Adrenal gland (tissue), 12 donors: ENCODE measurements around the gene STK38. TPM values are rescaled to one million over a fixed set of nuclear protein-coding genes. Genes with fewer than 3 reads are reported as not detected.

Experiments
- DNase-seq, 7 donors: peaks; one replicate each; pipeline ENCODE4 v3.0.0-alpha.2; 2019 to 2020
- H3K27ac ChIP-seq, 5 donors: fragments of 200-600 bp; sonication (generic) in 4 of 5; 1 replicate in 3 of 5; 2 replicates in 2 of 5; pipeline versions ENCODE4 v1.5.1 to v1.8.0; 2016 to 2020; ENCODE audit warnings: mild to moderate bottlenecking in 1 of 5
- H3K27me3 ChIP-seq: fragments of 200-600 bp; 2 replicates; pipeline ENCODE4 v1.8.0; 2021
- H3K36me3 ChIP-seq, 2 donors: fragments of 200-600 bp; replicated peaks in 1 of 2; 1 replicate in 1 of 2; 2 replicates in 1 of 2; pipeline versions ENCODE4 v1.5.1 to v1.8.0; 2018 to 2022
- H3K4me1 ChIP-seq, 2 donors: fragments of 200-600 bp; replicated peaks in 1 of 2; 1 replicate in 1 of 2; 2 replicates in 1 of 2; pipeline versions ENCODE4 v1.5.1 to v1.8.0; 2018 to 2021
- H3K4me3 ChIP-seq, 4 donors: fragments of 200-600 bp; sonication (generic) in 3 of 4; one replicate each; pipeline ENCODE4 v1.5.1; 2016 to 2018
- H3K9me3 ChIP-seq, 3 donors: fragments of 200-600 bp; sonication (generic) in 1 of 3; replicated peaks in 1 of 3; 1 replicate in 2 of 3; 2 replicates in 1 of 3; pipeline versions ENCODE4 v1.5.1 to v1.8.0; 2016 to 2021
- CTCF ChIP-seq, 6 experiments: fragments of 450-650 bp in 4 of 6; fragments of 200-600 bp in 2 of 6; sonication (generic) in 1 of 6; IDR thresholded peaks; 1 replicate in 5 of 6; 2 replicates in 1 of 6; pipeline versions ENCODE4 v1.5.1 to v1.8.0; 2016 to 2021; ENCODE audit warnings: antibody characterized with exemption in 6 of 6, mild to moderate bottlenecking in 2 of 6, moderate library complexity in 1 of 6
- POLR2A ChIP-seq, 2 donors: fragments of 450-650 bp; IDR thresholded peaks; one replicate each; pipeline ENCODE4 v1.6.1; 2017; ENCODE audit warnings: antibody characterized with exemption in 2 of 2, mild to moderate bottlenecking in 2 of 2, moderate library complexity in 1 of 2
- WGBS, 4 donors: extraction: QIAGEN DNeasy Blood & Tissue Kit in 2 of 4; methylation state at CpG; one replicate each; pipeline versions ENCODE4 v1.1.5 to v1.1.7; 2013 to 2017; 5-methylcytosine and 5-hydroxymethylcytosine counted together
- intact Hi-C, 2 donors: fragments of 100-400 bp; cut with DNase I; formaldehyde crosslinking; loops; one replicate each; pipeline versions ENCODE4 v1.14.1 to v1.15.0; 2022 to 2023
- polyA plus RNA-seq, 3 donors: library from polyadenylated mRNA; stranded (reverse); fragments of 200-250 nt in 2 of 3; fragments of 350-450 nt in 1 of 3; fragmentation: Illumina TruSeq in 1 of 3; extraction: RNeasy Lipid Tissue Mini Kit (QIAGEN cat#74804) in 1 of 3; gene quantifications; one replicate each; pipeline ENCODE4 v1.2.3, GENCODE V29; 2013 to 2014
- total RNA-seq, 9 donors: library from RNA; depleted of rRNA in 4 of 9; stranded (reverse); fragments of >200 nt in 4 of 9; fragments of 120-200 nt in 1 of 9; fragmentation: NEBNext Ultra II Directional in 1 of 9; extraction: Animal tissue kit (Norgen Biotek cat#: 25700) in 1 of 9; gene quantifications; one replicate each; pipeline versions ENCODE4 v1.1.0 to v1.2.4, GENCODE V29; 2013 to 2023
- donor health status: healthy with polysubstance abuse.
- donor health status: Bipolar disorder and iron deficiency.
- donor health status: DM: yes; HTN: yes; CAD: no.
- donor health status: DM: no; HTN: no; CAD: no.
- donor health status: DM: no; HTN: no; CAD: no.
- donor health status: DM: yes; HTN: yes; CAD: no.

STK38 gene
- total and polyA plus RNA-seq, 12 donors = 7.4 to 21.3 (median 13.2) TPM

- peaks cover 0 to 4% of the 10 kb centered on the region in 2 donors for H3K4me1 ChIP-seq
- no peaks in the 10 kb centered on the region for H3K27me3 ChIP-seq
- no peak for TF ChIP-seq POLR2A (IDR thresholded peaks at IDR 0.05)
- no peak for TF ChIP-seq CTCF (IDR thresholded peaks at IDR 0.05)
- intact Hi-C loops = no loop called here
- no peak overlapping the region for H3K4me3 ChIP-seq
- DNase-seq = no peak
- H3K36me3 ChIP-seq = peaks cover 0 to 21% of the 10 kb centered on the region in 2 donors
- H3K9me3 ChIP-seq = no peaks in the 10 kb centered on the region
- WGBS, 4 donors = 81 to 90% (median 88%) methylated on average over 2 of the region's 2 CpGs
- H3K27ac ChIP-seq = no peak overlapping the region
Measured at GRCh38 chr6:36506611-36507010, 40.7 kb downstream of the STK38 start.

GRCh38 chr6:36505744-36506534 lies 41.3 kb downstream of the STK38 start:
- no peak for DNase-seq
- Histone ChIP-seq H3K9me3 (no peaks in the 10 kb centered on the region), H3K27me3 (no peaks in the 10 kb centered on the region), H3K4me3 (no peak overlapping the region), H3K36me3 (peaks cover 0 to 14% of the 10 kb centered on the region in 2 donors), H3K27ac (no peak overlapping the region), H3K4me1 (peaks cover 0 to 4% of the 10 kb centered on the region in 2 donors)
- intact Hi-C loops = no loop called here
- TF ChIP-seq POLR2A (IDR thresholded peaks at IDR 0.05) = no peak
- no peak for TF ChIP-seq CTCF (IDR thresholded peaks at IDR 0.05)
- 83 to 90% (median 88%) methylated on average over 6 of the region's 6 CpGs for WGBS, 4 donors

GRCh38 chr6:36504982-36505381 lies 42.3 kb downstream of the STK38 start:
- Histone ChIP-seq H3K9me3 (no peaks in the 10 kb centered on the region), H3K36me3 (peaks cover 0 to 12% of the 10 kb centered on the region in 2 donors), H3K4me3 (no peak overlapping the region), H3K4me1 (peaks cover 0 to 4% of the 10 kb centered on the region in 2 donors), H3K27me3 (no peaks in the 10 kb centered on the region), H3K27ac (no peak overlapping the region)
- intact Hi-C loops = no loop called here
- TF ChIP-seq CTCF (IDR thresholded peaks at IDR 0.05) (no peak), POLR2A (IDR thresholded peaks at IDR 0.05) (no peak)
- no peak for DNase-seq
- 94 to 98% (median 96%) methylated on average over 2 of the region's 2 CpGs for WGBS, 4 donors

- Histone ChIP-seq H3K36me3 (peaks cover 0 to 12% of the 10 kb centered on the region in 2 donors), H3K4me3 (no peak overlapping the region), H3K27ac (no peak overlapping the region), H3K9me3 (no peaks in the 10 kb centered on the region), H3K4me1 (peaks cover 0 to 4% of the 10 kb centered on the region in 2 donors), H3K27me3 (no peaks in the 10 kb centered on the region)
- no peak for TF ChIP-seq CTCF (IDR thresholded peaks at IDR 0.05)
- no peak for TF ChIP-seq POLR2A (IDR thresholded peaks at IDR 0.05)
- intact Hi-C loops = no loop called here
- no peak for DNase-seq
- WGBS, 4 donors = 90 to 98% (median 93%) methylated on average over 3 of the region's 3 CpGs
Measured at GRCh38 chr6:36504181-36504580, 43.1 kb downstream of the STK38 start.
